GM19043 (cell line): ENCODE results near the gene PGLYRP3.

Experiments used
- ATAC-seq: cut with Tn5 transposase; IDR thresholded peaks from one replicate; pipeline ENCODE4 v1.9.1; 2021; ENCODE audit warnings: low read depth; ENCODE audit not compliant: unreplicated experiment

The PGLYRP3 gene, protein sequence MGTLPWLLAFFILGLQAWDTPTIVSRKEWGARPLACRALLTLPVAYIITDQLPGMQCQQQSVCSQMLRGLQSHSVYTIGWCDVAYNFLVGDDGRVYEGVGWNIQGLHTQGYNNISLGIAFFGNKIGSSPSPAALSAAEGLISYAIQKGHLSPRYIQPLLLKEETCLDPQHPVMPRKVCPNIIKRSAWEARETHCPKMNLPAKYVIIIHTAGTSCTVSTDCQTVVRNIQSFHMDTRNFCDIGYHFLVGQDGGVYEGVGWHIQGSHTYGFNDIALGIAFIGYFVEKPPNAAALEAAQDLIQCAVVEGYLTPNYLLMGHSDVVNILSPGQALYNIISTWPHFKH

DNA sequence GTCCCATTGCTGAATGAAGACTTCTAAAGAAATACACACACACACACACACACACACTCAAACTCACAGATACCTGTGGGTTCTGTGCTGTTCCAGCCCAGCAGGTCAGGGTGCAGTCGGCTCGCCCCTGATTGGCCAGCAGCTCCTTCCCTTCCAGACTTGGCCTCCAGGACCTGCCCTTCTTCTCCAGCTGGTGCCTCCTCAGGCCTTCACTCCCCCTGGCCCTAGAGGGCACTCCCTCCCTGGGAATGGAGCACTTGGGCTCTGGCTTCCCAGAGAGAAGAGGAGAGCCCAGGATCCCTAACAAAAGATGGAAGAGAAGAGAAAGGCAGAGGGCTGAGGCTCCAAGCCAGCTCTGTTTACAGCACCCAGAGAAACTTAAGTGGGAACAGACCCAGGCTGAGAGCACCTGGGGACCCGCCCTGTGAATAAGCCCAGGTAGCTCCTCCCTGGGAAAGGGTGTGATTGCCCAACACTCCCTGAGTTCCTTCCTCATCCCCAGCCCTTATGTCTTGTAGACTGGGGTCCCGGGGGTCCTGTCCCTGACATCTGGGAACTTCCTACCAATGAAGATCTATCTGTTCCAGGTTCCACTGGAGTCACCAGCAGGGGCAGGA lies at the start of gene PGLYRP3:
Gene PGLYRP3, minus strand, starts transcription at position 383 of the 617 bp plus-strand sequence. CDS start 2,287 bp downstream, outside the sequence.
- no peak for ATAC-seq

DNA sequence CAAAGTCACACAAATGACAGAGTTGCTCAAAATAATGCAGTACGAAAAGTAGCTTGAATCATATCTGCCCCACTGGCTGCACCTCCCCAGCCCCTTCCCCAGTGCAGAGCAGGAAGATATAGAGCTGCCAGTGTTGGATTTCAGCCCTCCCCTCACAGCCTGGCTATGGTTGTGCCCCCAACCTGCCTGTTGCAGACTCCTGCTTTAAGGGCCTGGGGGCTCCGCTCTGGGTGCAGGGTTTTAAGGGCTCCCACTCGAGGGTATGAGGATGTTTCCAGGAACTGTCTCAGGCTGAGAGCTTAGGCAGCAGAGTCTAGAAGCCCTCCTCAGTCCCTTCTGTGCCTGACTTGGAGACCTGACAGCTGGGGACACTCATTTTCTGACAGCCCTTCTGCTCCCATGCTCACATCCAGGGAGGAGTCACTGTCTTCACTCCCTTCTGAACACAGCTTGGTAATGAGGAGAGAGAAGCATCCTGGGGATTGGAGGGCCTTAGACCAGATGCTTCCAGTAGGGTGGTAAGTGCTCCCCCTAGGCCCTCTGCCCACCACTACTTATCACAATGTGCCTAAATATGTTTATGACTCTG lies 49.5 kb upstream of the PGLYRP3 start:
- ATAC-seq = no peak

DNA sequence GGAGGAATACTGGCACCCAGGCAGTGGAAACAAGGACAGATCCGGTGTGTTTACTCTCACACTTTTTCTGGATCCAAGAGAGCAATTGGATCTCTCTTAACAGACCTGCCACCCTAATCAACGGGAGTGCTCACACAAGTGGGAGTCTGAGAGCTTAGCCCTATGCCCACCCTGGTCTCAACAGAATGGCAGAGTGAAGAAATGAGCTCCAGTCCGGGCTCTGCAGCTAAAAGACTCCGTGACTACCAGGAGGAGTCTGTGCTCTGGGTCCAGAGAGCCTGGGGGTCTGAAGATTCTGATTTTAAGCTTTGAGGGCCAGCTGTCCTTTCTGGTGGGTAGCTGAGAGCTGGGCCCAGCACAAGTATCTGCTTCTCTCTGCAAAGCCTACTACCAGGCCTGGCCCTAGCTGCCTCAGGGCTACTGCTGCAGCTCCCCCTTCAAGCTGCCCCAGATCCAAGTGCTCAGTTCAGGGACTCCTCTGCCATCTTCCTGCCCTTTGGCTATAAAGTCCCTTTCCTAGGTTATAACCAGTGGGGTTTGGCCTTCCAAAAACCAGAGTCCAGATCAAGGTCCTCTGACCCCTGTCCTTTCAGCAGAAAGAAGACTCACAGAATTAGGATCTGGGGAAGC lies 48.8 kb upstream of the PGLYRP3 start:
- no peak for ATAC-seq

DNA sequence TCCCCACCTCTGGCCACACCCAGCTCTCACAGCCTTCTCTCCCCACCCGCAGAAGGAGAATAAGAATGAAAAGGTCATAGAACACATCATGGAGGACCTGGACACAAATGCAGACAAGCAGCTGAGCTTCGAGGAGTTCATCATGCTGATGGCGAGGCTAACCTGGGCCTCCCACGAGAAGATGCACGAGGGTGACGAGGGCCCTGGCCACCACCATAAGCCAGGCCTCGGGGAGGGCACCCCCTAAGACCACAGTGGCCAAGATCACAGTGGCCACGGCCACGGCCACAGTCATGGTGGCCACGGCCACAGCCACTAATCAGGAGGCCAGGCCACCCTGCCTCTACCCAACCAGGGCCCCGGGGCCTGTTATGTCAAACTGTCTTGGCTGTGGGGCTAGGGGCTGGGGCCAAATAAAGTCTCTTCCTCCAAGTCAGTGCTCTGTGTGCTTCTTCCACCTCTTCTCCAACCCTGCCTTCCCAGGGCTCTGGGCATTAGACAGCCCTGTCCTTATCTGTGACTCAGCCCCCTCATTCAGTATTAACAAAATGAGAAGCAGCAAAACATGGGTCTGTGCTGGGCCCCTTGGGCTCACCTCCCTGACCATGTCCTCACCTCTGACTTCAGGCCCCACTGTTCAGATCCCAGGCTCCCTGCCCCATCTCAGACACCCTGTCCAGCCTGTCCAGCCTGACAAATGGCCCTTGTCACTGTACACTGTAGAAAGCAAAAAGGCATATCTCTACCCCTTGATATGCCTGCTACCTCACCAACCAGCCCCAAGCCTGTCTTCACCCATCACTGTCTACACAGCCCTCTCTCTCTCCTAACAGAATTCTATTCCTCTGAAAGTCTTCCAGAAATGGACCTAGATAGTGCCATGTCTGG lies 48.1 kb upstream of the PGLYRP3 start:
- no peak for ATAC-seq

DNA sequence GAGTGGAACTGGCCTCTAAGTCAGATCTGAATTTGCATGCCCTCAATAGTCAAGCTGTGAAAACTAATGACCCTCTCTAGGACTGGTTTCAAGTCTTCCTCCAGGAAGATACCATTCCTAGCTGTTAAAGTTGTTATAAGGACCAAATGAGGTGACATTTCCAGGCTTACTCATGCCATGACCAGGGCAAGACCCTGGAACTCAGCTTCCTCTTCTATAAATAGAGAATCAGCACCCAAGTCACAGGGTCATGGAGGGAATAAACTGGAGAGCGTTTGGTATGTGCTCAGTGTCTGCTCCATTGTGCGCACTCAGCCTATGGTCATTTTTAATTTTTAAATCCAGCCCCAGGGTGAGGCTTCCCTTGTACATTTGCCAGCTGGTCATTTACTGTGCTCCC lies 47.4 kb upstream of the PGLYRP3 start:
- no peak for ATAC-seq

DNA sequence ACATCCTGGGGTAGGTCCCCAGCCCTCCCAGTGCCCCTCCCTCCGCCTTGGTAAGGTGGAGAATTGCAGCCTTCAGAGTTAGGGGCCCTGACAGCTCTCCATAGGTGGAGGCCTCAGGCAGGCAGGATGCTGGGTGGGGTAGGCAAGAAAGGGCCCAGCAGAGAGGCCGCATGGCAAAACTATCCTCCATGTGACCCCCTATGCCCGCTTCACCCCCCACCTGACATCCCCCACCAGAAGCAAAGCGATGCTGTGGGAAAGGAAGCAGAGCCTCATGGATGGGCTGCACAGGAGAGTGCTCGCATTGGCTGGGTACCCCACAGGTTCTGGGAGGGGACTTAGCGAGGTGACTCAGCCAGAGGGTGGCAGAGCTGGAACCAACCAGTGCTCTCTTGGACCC lies 46.5 kb upstream of the PGLYRP3 start:
- ATAC-seq = no peak

DNA sequence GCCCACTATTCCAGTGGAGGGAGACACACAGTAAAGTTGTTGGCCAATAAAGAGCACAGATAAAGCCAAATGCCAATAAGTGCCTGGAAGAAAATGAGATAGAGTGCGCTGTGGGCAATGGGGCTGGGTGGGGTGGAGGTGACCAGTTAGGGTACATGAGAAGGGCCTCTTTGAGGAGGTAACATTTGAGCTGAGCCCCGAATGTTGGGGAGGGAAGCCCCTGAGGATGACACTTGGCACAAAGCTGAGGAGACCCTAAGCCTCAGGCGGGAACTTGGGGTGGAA lies 45.9 kb upstream of the PGLYRP3 start:
- ATAC-seq = no peak

DNA sequence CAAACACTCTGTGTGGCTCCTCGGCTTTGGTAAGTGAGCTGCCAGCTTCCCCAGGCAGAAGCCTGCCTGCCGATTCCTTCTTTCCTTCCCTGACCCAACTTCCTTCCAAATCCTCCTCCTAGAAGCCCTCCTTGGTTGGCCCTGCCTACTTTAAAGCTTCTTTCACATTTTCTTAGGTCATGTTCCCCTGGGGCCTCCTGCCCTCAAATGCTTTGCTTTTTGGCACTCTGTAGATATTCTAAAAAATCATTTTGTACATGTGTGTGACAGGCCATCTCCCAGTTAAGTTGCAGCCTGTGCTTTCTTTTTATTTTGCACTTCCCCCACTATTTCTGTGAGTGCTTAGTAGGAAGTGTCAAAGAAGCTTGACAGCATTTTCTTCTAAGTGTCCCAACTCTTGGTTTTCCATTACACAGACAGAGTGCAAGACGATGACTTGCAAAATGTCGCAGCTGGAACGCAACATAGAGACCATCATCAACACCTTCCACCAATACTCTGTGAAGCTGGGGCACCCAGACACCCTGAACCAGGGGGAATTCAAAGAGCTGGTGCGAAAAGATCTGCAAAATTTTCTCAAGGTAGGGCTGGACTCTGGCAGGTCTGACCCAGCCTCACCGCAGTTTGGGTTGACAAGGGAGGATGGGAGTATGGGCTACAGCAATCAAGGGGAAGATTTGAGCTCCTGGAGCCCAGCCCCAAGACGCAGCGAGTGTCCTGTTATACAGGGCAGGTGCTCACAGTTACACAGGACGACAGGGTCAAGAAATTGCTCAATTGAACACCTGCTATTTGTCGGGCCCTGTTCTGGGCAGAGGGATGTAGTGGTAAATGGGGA lies 45.3 kb upstream of the PGLYRP3 start, which contains the start of gene S100A9:
Gene S100A9, plus strand, starts transcription at position 2 of the 838 bp plus-strand sequence. Its CDS starts 430 bp downstream, at position 432.
- ATAC-seq = no peak

DNA sequence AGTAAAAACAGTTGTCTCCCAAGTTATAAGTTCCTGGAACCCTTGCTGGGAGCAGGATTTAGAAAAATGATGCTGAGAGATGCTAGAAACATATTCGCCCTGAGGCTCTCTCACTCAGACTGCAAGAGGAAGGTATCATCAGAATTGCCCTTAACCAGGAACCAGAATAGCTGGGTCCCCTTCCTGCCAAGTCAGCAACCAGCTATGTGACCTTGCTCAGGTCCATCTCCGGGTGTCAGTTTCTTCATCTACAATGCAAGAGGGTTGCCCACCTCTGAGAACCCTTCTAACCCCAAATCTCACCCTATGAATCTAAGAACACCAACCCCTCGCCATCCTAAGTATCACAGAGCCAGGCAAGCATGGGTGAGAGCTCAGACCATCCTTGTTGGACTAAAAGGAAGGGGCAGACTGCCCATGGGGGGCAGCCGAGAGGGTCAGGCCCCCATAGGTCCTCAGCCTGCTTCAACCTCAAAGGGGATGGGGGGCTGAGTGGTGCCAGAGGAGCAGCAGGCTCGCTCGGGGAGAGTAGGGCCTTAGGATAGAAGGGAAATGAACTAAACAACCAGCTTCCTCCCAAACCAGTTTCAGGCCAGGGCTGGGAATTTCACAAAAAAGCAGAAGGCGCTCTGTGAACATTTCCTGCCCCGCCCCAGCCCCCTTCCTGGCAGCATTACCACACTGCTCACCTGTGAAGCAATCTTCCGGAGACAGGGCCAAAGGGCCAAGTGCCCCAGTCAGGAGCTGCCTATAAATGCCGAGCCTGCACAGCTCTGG lies 44.5 kb upstream of the PGLYRP3 start:
- no peak for ATAC-seq

DNA sequence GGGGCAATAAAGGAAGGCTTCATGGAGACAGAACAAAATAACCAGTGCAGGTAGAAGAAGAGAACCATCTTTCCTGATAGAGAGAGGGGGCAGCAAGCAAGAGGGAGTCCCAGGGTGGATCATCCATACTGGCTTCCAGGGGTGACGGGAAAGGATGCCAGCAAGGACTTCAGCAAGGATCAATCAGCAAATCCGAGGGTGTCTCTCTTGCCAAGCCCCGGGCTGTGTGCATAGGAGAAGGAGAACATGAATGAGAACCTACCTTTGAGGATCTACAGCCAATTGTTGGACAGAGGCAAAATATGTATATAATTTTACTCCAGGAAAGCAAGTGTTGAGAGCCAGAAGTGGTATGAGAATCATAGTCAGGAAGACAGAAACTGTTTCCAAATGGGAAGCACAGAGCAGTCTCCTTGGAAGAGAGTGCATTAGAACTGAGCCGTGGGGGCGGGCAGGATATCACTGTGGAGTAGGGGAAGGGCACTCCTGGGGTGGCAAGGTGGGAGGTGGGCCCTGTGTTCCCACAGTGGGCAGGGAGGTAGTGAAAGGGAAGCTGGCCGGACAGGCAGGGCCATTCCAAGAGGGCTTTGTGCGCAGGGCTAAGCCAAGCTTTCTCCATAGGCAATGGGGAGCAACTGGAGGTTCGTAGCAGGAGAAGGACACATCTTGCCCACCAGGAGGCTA lies 43.8 kb upstream of the PGLYRP3 start:
- ATAC-seq = no peak

DNA sequence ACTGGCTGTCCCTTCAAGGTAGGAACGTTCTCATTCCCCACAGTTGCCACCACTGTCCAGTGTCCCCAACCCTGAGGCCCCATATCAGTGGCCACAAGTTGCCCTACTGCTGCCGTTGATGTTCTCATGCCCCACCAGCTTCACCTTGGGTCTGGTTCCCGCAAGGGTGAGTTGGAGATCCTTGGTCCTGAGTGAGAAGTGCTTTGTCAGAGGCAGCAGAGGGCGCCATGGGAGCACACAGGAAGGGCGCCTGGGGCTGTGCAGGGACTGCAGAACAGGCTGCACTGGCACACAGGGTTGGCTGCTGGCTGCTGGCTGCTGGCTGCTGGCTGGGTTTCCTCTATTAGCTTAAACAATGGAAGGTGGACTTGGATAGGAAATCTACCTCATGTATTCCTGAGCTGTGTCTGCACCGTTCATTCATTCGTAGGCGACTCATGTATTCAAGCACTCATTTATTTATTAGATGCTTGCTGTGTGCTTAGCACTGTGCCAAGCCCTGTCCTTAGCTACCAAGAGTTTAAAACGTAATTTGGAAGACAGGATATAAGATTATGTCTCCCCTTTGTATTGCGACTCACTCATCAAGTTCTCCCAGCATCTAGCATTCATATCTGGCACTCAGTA lies 42.8 kb upstream of the PGLYRP3 start:
- ATAC-seq = no peak

DNA sequence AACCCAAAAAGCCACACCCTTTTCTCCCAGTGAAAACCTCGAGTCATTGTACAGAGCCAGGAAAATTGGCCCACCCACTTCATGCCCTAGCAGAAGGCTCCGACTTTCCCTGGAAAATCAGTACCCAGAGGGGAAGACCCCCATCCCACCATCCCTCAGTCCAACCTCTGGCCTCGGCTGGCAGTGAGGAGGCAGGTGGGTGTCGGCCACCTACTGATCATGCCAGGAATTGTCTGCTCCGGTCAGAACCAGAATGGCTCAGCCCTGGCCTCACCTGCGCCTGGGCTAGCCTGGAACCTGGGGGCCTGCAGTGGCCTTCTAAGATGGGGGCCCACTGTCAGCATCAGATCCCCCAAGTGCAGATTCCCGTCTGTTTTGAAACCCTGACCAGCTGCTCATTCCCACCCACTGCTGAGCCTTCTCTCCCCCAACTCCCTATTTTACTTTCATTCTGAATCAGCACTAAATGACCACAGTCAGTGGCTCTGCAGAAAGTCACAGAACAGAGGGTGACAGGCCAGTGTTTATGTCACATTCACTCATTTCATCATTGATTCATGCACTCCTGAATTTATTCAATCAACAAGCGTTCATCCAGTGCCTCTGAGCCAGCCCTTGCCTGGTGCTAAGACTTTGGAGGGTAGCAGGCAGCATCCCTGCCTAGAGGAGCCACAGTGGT lies 41.9 kb upstream of the PGLYRP3 start:
- ATAC-seq = no peak

DNA sequence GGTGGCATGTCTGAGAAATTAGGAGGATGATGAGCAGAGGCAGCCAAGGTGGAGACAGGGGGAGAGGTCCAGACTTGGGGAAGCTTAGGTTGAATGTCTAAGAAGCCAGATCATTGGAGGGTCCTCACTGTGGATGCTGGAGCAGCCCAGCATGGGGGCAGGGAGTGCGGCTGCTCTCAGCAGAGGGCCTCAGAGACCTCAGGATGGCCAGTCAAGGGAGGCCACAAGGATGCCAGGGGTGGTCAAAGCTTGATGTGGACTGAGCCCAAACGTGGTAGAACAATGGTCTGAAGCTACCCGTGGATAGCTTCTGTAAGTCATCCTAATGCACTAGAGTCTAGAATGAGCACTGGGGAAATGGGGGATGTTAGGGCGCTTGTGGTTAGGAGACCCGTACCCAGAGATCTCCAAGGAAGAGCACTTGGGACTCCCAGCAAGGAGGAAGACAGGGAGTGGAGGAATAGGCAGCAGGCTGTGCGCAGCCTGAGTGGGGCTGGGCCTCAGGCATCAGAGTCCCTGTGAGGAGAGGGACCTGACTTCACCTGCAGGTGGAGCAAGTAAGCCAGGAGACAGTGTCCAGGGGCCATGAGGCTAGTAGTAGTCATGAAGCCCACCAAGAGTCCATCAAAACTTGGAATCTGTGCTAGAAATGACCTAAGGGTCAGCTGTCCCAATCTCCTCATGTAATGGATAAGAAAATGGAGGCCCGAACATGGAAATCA lies 40.6 kb upstream of the PGLYRP3 start:
- ATAC-seq = no peak

DNA sequence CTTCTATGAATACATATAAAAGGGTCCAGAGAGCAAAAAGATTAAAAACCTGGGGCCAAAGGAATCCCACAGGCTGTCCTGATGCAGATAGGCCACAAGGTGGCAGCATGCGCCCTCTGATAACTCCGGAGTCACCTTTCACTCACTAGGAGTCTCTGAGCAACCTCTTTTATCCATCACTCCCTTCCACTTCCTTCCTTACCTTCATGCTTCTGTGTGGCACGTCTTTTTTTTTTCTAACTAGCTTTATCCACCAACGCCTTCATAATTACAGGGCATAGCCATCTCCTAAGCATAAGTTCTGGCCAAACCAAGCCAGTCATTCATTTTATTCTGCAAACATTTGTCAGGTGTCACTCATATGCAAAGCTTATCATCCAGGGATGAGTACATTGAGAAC lies 39.8 kb upstream of the PGLYRP3 start:
- ATAC-seq = peak; percentile 63

DNA sequence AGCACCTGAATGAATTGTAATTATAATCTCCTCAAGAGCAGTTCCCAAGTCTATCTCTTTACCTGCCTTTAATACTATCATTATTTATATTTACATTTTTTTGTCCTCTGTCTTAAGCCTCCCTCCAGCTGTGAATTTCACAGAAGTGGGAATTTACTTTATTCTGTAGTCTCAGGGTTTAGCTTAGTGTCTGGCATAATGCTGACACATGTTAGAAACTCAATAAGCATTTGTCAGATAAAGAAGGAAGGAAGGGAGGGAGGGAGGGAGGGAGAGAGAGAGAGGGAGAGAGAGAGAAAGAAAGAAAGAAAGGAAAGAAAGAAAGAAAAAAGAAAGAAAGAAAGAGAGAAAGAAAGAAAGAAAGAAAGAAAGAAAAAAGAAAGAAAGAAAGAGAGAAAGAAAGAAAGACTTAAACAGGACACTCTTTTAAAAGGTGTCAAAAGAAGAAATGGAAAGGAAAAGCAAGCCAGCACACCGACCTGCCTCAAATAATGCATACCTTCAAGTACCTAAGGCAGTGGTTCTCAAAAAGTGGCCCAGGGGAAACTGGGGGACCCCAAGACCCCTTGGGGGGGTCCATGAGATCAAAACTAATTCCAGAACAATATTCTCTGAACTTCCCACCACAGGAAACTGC lies 37.7 kb upstream of the PGLYRP3 start:
- no peak for ATAC-seq
